Measurements from ENCODE around the gene METTL2A.
"Not testable (repeated sequence)": the region's sequence is repeated elsewhere in the genome, so short reads cannot be mapped to it uniquely, and the experiment has no call there.

Gene METTL2A

GRCh38 chr17:62473030-62473982 is 49.6 kb downstream of the METTL2A start:
- DNase-seq: not testable (repeated sequence)

- not testable (repeated sequence) for DNase-seq
Observed at GRCh38 chr17:62477111-62477510, 53.4 kb downstream of the METTL2A start.

GRCh38 chr17:62477718-62478408 is 54.2 kb downstream of the METTL2A start:
- DNase-seq: peak; percentile 33

- peak; percentile 69 for DNase-seq
Observed at GRCh38 chr17:62478424-62478879, 54.8 kb downstream of the METTL2A start, which contains the start of gene TLK2. Gene TLK2, plus strand, starts transcription at chr17:62478825. Its CDS starts 2,301 bp downstream, at chr17:62481126.

- DNase-seq: peak; percentile 46
Observed at GRCh38 chr17:62478880-62479638, 55.4 kb downstream of the METTL2A start.

GRCh38 chr17:62479639-62480258 is 56.1 kb downstream of the METTL2A start:
- DNase-seq: peak; percentile 6

- not testable (repeated sequence) for DNase-seq
Observed at GRCh38 chr17:62482553-62482952, 58.9 kb downstream of the METTL2A start.

- DNase-seq: not testable (repeated sequence)
Observed at GRCh38 chr17:62490990-62491389, 67.3 kb downstream of the METTL2A start.

- DNase-seq: not testable (repeated sequence)
Observed at GRCh38 chr17:62493049-62493655, 69.5 kb downstream of the METTL2A start.

GRCh38 chr17:62494073-62494472 is 70.4 kb downstream of the METTL2A start:
- not testable (repeated sequence) for DNase-seq

GRCh38 chr17:62496344-62496743 is 72.6 kb downstream of the METTL2A start:
- not testable (repeated sequence) for DNase-seq

- DNase-seq: not testable (repeated sequence)
Observed at GRCh38 chr17:62498796-62499195, 75.1 kb downstream of the METTL2A start.

Measured in activated effector memory CD4-positive, alpha-beta T cell treated with Interleukin-2 at 50 U/mL for 16 hours (primary cell).